Stimulated activated CD4-positive, alpha-beta T cell treated with anti-CD3 and anti-CD28 coated beads, Interleukin-15, amount 100 ng/mL, for 24 hours (primary cell): ENCODE measurements around the gene NTRK3.
A peak's percentile ranks its signal among the peaks of the same experiment; 100 is the strongest.

Experiments used
- DNase-seq: peaks from one replicate; pipeline ENCODE4 v3.0.0-alpha.2; 2020

NTRK3 gene

DNA sequence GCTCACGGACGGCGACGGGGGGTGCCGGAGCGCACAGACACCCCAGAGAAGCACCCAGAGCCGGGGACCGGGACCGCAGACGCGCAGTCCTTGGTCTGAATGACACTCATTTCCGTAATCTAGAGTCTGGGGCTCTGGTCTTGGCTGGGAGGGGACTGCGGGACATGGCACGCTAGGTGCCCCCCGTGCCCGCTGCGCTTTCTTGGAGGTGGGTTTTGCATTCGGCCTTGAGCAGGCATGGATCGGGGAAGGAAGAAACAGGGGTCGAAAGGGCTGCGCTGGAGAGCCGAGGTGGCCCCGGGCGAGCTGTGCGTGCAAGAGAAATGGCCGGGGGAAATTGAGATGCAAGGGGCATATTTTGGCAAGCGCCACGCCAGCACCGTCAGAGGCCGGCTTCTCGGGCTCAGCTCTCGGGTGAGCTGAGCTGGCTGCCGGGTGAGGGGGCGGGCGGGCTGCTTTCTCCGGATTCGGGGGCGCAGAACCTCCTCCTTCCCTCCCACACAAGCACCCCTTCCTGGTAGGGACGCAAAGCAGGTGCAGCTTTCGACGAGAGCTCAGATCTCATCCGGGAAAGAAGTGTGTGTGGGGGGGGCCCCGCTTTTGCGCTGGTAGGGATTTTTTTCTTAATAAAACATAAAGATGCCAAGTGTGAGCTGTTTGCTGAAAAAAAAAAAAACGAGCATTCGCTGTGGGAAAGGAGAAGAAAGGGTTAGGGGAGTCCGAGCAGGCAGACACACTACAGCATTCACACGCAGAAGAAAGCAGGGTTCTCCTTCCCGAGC, 963 bp upstream of the NTRK3 start:
- DNase-seq, result peak; percentile 35

- peak; percentile 16 for DNase-seq
Measured at GRCh38 chr15:88255484-88256278, 858 bp downstream of the NTRK3 start.

GRCh38 chr15:88255087-88255483, 1.5 kb downstream of the NTRK3 start:
- DNase-seq, result peak; percentile 18

GRCh38 chr15:88252441-88252840, 4.1 kb downstream of the NTRK3 start:
- no peak for DNase-seq

GRCh38 chr15:88250826-88251225, 5.7 kb downstream of the NTRK3 start:
- no peak for DNase-seq

DNA sequence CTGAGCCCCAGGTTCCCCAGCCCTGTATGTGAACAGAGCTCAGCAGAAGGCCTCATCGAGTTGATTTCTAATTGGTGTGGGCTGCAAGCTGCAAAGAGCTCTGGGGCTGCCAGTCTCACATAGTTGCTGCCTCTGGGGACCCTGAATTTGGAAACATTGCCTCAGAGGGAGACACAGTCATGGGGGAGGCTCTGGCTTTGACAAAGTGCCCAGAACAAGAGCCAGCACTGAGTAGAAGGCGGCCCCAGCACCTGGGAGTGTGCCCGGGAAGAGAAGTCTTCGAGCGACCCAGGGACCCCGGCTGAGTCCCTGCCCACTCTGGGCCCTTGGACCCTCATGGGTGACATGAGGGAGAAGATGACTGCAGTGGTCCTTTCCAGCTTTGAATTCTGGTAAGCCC, 7.3 kb downstream of the NTRK3 start:
- DNase-seq, result no peak

DNA sequence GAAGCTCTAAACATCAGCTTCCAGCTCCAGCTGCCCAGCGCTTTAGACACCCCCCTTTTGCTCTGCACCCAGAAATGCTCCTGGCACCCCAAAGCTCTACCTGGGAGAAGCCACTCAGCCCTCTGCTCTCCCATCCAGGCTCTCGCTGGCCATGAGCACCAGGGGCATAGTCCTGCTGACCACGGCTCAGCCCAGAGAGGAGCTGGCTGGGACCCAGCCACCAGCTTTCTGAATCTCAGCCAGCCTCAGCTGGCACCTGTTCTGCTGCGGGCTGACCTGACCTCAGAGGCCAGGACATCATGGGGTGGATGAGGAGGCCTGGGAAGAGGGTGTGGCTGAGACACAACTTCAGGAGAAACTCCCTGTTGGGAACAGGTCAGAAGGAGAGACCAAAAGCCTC, 8.6 kb downstream of the NTRK3 start:
- DNase-seq, result no peak

DNA sequence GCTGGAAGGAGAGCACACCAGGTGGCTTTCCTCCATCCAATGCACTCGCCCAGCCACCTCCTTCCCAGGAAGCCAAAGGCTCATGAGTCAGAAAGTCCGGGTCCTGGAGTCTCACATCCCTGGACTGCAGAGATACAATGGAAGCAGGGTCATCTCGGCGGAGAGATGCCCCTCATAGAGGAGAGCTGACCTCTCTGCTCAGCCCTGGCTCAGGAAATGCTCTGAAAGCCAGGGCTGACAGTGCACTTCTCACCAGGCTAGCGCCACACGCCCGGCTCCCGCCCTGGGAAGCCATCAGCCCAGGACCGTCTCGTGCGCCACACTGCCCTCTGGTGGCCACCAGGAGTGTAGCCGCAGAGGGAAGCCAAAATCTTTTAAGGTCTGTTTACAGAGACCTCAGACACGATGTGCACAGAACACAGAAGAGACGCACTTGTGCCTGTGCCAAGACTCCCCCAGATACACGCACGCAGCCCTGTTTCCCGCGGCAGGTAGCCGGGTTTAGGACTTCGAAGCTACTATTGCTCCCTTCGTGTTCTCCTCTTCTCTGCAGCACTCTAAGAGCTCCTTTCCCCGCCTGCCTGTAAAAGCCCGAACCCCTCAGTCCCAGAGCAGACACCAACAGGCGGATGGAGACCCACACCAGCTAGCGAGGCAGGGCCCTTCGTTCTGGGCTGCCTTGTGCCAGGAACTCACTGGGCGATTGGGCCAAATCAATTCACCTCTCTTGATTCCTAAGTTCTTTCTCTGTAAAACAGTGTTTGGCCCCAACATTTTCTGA, 9.7 kb downstream of the NTRK3 start:
- DNase-seq, result peak; percentile 80

GRCh38 chr15:88246081-88246480, 10.5 kb downstream of the NTRK3 start:
- DNase-seq, result no peak

DNA sequence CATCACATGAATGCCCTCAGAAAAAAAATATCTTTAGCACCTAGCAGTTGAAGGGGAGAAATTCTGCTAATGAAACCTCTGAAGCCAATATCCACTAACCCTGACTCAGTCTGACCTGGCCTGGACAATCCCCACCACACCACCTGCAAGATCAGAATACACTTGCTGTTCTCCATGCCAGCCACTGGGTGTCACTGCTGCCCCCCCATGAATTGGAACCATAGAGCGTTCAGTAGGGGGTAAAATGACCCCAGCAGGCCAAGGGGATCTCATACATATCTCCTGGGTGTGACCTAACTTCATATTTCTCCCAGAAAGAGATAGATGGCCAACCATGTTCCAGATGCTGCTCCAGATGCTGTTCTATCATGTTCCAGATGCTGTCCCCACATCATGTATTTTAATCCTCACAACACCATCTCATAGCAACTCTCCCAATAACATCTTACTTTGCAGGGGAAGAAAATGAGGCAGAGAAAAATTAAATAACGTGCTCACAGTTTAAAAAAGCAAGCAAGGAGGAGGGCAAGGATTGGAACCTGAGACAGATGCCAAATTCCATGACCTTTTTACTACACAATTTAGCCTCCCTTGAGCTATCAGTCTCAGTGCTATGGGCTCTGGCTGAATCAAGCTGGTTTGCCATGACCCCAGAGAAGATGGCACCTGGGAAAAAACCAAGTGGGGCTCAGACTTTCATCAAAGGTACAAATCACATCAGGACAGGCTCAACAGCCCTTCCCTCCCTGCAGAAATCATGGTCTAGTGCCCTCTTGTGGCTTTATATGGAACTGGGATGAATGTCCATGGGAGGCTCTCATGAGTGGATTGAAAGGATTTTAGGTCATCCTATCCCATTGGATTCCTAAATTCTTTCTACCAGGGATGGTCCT, 12.4 kb downstream of the NTRK3 start:
- peak; percentile 42 for DNase-seq

GRCh38 chr15:88242586-88243555, 13.7 kb downstream of the NTRK3 start:
- no peak for DNase-seq

DNA sequence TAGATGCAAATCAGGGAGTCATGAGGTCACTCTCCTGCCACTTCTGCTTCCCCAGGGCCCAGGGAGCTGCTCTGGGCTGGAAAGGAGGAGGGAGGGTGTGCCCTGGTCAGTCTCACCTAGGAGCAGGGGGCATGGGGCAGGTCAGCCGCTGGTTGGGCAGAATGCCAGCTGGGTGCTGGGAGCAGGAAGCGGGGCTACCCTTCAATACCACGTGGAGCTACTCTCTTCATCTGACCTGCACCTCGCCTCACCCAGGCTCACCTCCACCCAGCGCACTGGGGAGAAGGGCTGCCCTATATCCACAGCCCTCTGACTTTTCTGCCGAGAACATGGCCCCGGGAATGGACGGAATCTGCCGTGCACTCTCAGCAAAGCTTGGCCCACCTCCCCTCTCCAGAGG, 15.1 kb downstream of the NTRK3 start:
- DNase-seq, result no peak

GRCh38 chr15:88241060-88241459, 15.5 kb downstream of the NTRK3 start:
- DNase-seq, result no peak

DNA sequence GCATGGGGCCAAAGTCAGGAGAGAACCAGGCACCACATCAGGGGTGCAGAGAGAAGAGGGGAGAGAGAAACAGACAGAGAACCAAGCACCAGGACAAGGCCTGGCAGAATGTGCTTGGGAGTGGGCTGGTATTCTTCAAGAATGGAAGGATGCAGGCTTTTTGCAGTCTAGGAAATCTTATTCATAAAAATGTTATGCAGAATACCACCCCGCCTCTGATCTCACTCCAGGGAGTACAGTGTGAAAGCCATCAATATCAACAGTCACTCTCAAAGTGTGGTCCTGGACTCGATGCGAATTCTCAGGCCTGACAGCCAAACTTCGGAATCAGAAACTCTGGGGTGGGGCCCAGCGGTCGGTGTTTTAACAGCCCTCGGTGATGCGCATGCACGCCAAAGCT, 16.9 kb downstream of the NTRK3 start:
- no peak for DNase-seq

GRCh38 chr15:88238618-88239430, 17.7 kb downstream of the NTRK3 start:
- DNase-seq, result no peak

- DNase-seq, result no peak
Measured at GRCh38 chr15:88234711-88235110, 21.8 kb downstream of the NTRK3 start.

GRCh38 chr15:88233921-88234320, 22.6 kb downstream of the NTRK3 start:
- DNase-seq, result no peak

GRCh38 chr15:88232771-88233201, 23.8 kb downstream of the NTRK3 start:
- no peak for DNase-seq

DNA sequence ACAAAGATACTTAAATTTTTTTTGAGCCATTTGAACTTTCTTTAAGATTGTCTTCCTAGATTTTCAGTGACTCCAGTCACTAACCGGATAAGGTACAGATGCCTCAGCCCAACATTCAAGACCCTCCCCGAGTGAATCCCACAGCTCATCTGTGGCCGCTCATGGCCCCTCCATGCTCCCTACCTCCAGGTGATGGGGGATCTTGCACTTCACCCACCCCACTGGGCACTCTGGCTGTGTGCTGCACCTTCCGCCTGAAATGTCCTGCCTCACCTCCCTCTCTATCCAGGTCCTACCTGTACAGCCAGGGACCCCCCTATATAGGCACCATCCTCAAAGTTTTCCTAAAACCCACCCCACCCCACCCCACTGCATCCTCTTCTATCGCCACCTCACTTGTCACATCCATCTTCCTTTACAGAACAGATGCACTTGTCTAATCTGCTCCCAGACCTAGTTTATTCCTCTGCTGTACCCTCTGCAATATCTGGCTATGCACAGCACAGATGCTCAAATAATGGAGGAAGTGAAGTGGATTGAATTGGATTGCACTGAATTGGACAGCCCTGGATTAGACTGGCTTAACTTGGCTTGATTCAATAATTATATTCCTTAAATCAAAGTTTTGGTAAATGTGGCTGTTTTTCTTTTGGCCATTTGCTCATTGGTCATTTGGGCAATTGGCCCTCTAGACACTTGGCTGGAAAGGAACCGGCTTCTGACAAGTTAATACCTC, 24.5 kb downstream of the NTRK3 start:
- DNase-seq, result no peak

GRCh38 chr15:88230823-88231222, 25.7 kb downstream of the NTRK3 start:
- DNase-seq, result no peak
